IMR-90 (cell line): ENCODE results near the gene DAPK1. TPM values are rescaled to one million over a fixed set of nuclear protein-coding genes. Genes with fewer than 3 reads are reported as not detected.

ENCODE experiments used
- ATAC-seq: fragments of 200-7000 bp; cut with Tn5 transposase; 2 replicates; pipeline ENCODE4 v1.9.1; 2020; ENCODE audit warnings: low read depth, mild to moderate bottlenecking, moderate library complexity
- BruUV-seq: library from RNA; stranded (reverse); fragments of 400-500 nt; replicated peaks from 2 replicates; lab custom pipeline; 2021; lab: Mats Ljungman, UMichigan
- CTCF ChIA-PET: fragments of 300-600 bp; formaldehyde crosslinking; extraction: SDS; loops from one replicate; lab custom pipeline; 2021; ENCODE audit warnings: antibody characterized with exemption; lab: Yijun Ruan, JAX
- POLR2A ChIA-PET: fragments of 300-600 bp; sonication (Branson Sonifier 250); formaldehyde crosslinking; loops from one replicate; lab custom pipeline; 2022; ENCODE audit warnings: antibody characterized with exemption; ENCODE audit not compliant: unreplicated experiment; lab: Charles Lee
- DNase-seq: peaks from one replicate; pipeline ENCODE4 v3.0.0; 2013
- H2AFZ ChIP-seq: replicated peaks from 2 replicates; pipeline ENCODE3; 2013; ENCODE audit warnings: low read length, mild to moderate bottlenecking; ENCODE audit not compliant: poor library complexity
- H2AK5ac ChIP-seq: 2 replicates; pipeline ENCODE4 v1.6.1; 2013; ENCODE audit warnings: low read depth, low read length, inconsistent platforms
- H2AK9ac ChIP-seq: replicated peaks from 2 replicates; pipeline ENCODE3; 2013; ENCODE audit warnings: mild to moderate bottlenecking, low read depth, low read length, moderate library complexity; ENCODE audit not compliant: poor library complexity
- H2BK120ac ChIP-seq: 2 replicates; pipeline ENCODE4 v1.6.1; 2013; ENCODE audit warnings: low read depth, low read length, inconsistent platforms
- H2BK15ac ChIP-seq: 3 replicates; pipeline ENCODE4 v1.6.1; 2013; ENCODE audit warnings: low read depth, low read length, inconsistent platforms
- H2BK20ac ChIP-seq: 2 replicates; pipeline ENCODE4 v1.6.1; 2013; ENCODE audit warnings: low read depth, mild to moderate bottlenecking, inconsistent platforms, low read length, moderate library complexity
- H2BK5ac ChIP-seq: 2 replicates; pipeline ENCODE4 v1.6.1; 2013; ENCODE audit warnings: mild to moderate bottlenecking, low read depth, low read length, inconsistent platforms; ENCODE audit not compliant: poor library complexity, severe bottlenecking
- H3K14ac ChIP-seq: replicated peaks from 2 replicates; pipeline ENCODE4 v1.6.1; 2013; ENCODE audit warnings: low read depth, low read length, inconsistent platforms
- H3K18ac ChIP-seq: 2 replicates; pipeline ENCODE4 v1.6.1; 2013; ENCODE audit warnings: low read depth, low read length, control low read depth
- H3K23ac ChIP-seq: 2 replicates; pipeline ENCODE4 v1.6.1; 2013; ENCODE audit warnings: low read depth, low read length, inconsistent platforms
- H3K27ac ChIP-seq: 2 replicates; pipeline ENCODE4 v1.5.1; 2013; ENCODE audit warnings: mild to moderate bottlenecking, control low read depth, low read length; ENCODE audit not compliant: insufficient read depth
- H3K27me3 ChIP-seq: 2 replicates; pipeline ENCODE4 v1.6.1; 2013; ENCODE audit warnings: low read length; ENCODE audit not compliant: control insufficient read depth, insufficient read depth
- H3K36me3 ChIP-seq: 2 replicates; pipeline ENCODE4 v1.6.1; 2013; ENCODE audit warnings: low read length, mixed read lengths; ENCODE audit not compliant: control insufficient read depth, insufficient read depth
- H3K4ac ChIP-seq: 2 replicates; pipeline ENCODE4 v1.6.1; 2013; ENCODE audit warnings: low read depth, low read length, inconsistent platforms
- H3K4me1 ChIP-seq: 2 replicates; pipeline ENCODE4 v1.6.1; 2013; ENCODE audit warnings: low read length, mixed read lengths; ENCODE audit not compliant: control insufficient read depth, insufficient read depth
- H3K4me2 ChIP-seq: 2 replicates; pipeline ENCODE4 v1.6.1; 2013; ENCODE audit warnings: low read depth, mild to moderate bottlenecking, control low read depth, low read length, moderate library complexity
- H3K4me3 ChIP-seq: 2 replicates; pipeline ENCODE4 v1.5.1; 2013; ENCODE audit warnings: low read depth, mild to moderate bottlenecking, control low read depth, low read length, moderate library complexity; ENCODE audit not compliant: insufficient read depth
- H3K56ac ChIP-seq: 2 replicates; pipeline ENCODE4 v1.6.1; 2013; ENCODE audit warnings: low read length, inconsistent platforms; ENCODE audit not compliant: insufficient read depth; ENCODE audit errors: extremely low read depth
- H3K79me1 ChIP-seq, 2 experiments: 2 replicates each; pipeline ENCODE4 v1.6.1; 2013; ENCODE audit warnings: low read length in 2 of 2, inconsistent platforms in 1 of 2, low read depth in 1 of 2
- H3K9ac ChIP-seq: 2 replicates; pipeline ENCODE4 v1.6.1; 2013; ENCODE audit warnings: low read depth, low read length, control low read depth
- H3K9me1 ChIP-seq: 2 replicates; pipeline ENCODE4 v1.6.1; 2013; ENCODE audit warnings: low read length, inconsistent platforms; ENCODE audit not compliant: insufficient read depth
- H3K9me3 ChIP-seq: 2 replicates; pipeline ENCODE4 v1.6.1; 2013; ENCODE audit warnings: low read length; ENCODE audit not compliant: control insufficient read depth, insufficient read depth
- H4K20me1 ChIP-seq: 2 replicates; pipeline ENCODE4 v1.6.1; 2013; ENCODE audit warnings: low read length, inconsistent platforms; ENCODE audit not compliant: insufficient read depth
- H4K5ac ChIP-seq: 2 replicates; pipeline ENCODE4 v1.6.1; 2013; ENCODE audit warnings: mild to moderate bottlenecking, low read depth, low read length, control low read depth
- H4K8ac ChIP-seq, 2 experiments: 2 replicates each; pipeline ENCODE4 v1.6.1; 2013; ENCODE audit warnings: low read depth in 2 of 2, low read length in 2 of 2, control low read depth in 1 of 2, inconsistent platforms in 1 of 2
- H4K91ac ChIP-seq: 2 replicates; pipeline ENCODE4 v1.6.1; 2013; ENCODE audit warnings: low read depth, low read length, inconsistent platforms; ENCODE audit not compliant: insufficient read depth
- BHLHE40 ChIP-seq: fragments of 150-350 bp; IDR thresholded peaks from 2 replicates; pipeline ENCODE4 v1.6.1; 2016; ENCODE audit warnings: mild to moderate bottlenecking, low read depth, low read length
- CEBPB ChIP-seq: IDR thresholded peaks from 2 replicates; pipeline ENCODE4 v1.6.1; 2012; ENCODE audit warnings: low read depth, low read length, improper control_type of control experiment
- CHD1 ChIP-seq: IDR thresholded peaks from 2 replicates; pipeline ENCODE4 v1.6.1; 2012; ENCODE audit warnings: low read depth, low read length, improper control_type of control experiment
- CTCF ChIP-seq: conservative IDR thresholded peaks from 2 replicates; pipeline ENCODE4 v1.5.1; 2012; ENCODE audit warnings: mild to moderate bottlenecking, low read depth, low read length, improper control_type of control experiment
- ELK1 ChIP-seq: fragments of 150-350 bp; IDR thresholded peaks from 2 replicates; pipeline ENCODE4 v1.6.1; 2016; ENCODE audit warnings: low read depth, mild to moderate bottlenecking, low read length, moderate library complexity, borderline replicate concordance
- FOS ChIP-seq: fragments of 150-350 bp; IDR thresholded peaks from 2 replicates; pipeline ENCODE4 v1.6.1; 2016; ENCODE audit warnings: low read depth, low read length
- MAFK ChIP-seq: IDR thresholded peaks from 2 replicates; pipeline ENCODE4 v1.6.1; 2012; ENCODE audit warnings: low read depth, low read length, improper control_type of control experiment
- MAZ ChIP-seq: IDR thresholded peaks from 2 replicates; pipeline ENCODE4 v1.6.1; 2012; ENCODE audit warnings: low read depth, mild to moderate bottlenecking, low read length, improper control_type of control experiment, moderate library complexity, borderline replicate concordance
- MXI1 ChIP-seq: IDR thresholded peaks from 2 replicates; pipeline ENCODE4 v1.6.1; 2012; ENCODE audit warnings: low read depth, mild to moderate bottlenecking, low read length, moderate library complexity, borderline replicate concordance
- NFE2L2 ChIP-seq: fragments of 150-350 bp; IDR thresholded peaks from 2 replicates; pipeline ENCODE4 v1.6.1; 2016; ENCODE audit warnings: low read depth, mild to moderate bottlenecking, low read length
- POLR2A ChIP-seq: IDR thresholded peaks from 2 replicates; pipeline ENCODE4 v1.6.1; 2012; ENCODE audit warnings: mild to moderate bottlenecking, low read depth, low read length
- RAD21 ChIP-seq: IDR thresholded peaks from 2 replicates; pipeline ENCODE4 v1.6.1; 2012; ENCODE audit warnings: low read length, improper control_type of control experiment
- RCOR1 ChIP-seq: IDR thresholded peaks from 2 replicates; pipeline ENCODE4 v1.6.1; 2012; ENCODE audit warnings: mild to moderate bottlenecking, low read length, improper control_type of control experiment; ENCODE audit not compliant: insufficient replicate concordance
- RFX5 ChIP-seq: IDR thresholded peaks from 2 replicates; pipeline ENCODE4 v1.8.0; 2012; ENCODE audit warnings: low read depth, mild to moderate bottlenecking, low read length, moderate library complexity
- SMC3 ChIP-seq: fragments of 150-350 bp; IDR thresholded peaks from 2 replicates; pipeline ENCODE4 v1.6.1; 2016; ENCODE audit warnings: low read depth, mild to moderate bottlenecking, antibody characterized with exemption, low read length, moderate library complexity
- USF2 ChIP-seq: fragments of 150-350 bp; IDR thresholded peaks from 2 replicates; pipeline ENCODE4 v1.6.1; 2017; ENCODE audit warnings: mild to moderate bottlenecking, antibody characterized with exemption, low read length, low read depth
- WGBS, 2 experiments: methylation state at CpG; one replicate each; pipeline versions ENCODE4 v1.1.5 to v1.1.7; 2013; ENCODE audit warnings: missing lambda C conversion rate in 2 of 2; ENCODE audit not compliant: insufficient read length in 1 of 2; ENCODE audit errors: extremely low coverage in 2 of 2; 5-methylcytosine and 5-hydroxymethylcytosine counted together
- dilution Hi-C: fragments of 300-500 bp; cut with HindIII; formaldehyde crosslinking; loops from one replicate; pipeline ENCODE4 v1.14.3; 2018; ENCODE audit warnings: low sequenced_read_pairs; ENCODE audit not compliant: unreplicated experiment
- in situ Hi-C: fragments of 300-500 bp; cut with MboI; formaldehyde crosslinking; loops from 3 replicates; pipeline ENCODE4 v1.14.3; 2019; ENCODE audit warnings: low sequenced_read_pairs, inconsistent platforms, mixed read lengths
- intact Hi-C: fragments of 100-400 bp; cut with micrococcal nuclease; formaldehyde crosslinking; loops from 2 replicates; pipeline ENCODE4 v1.10.0; 2022
- polyA plus RNA-seq, 3 experiments: library from polyadenylated mRNA; depleted of rRNA; stranded (reverse); fragments of >200 nt; gene quantifications; 2 replicates each; pipeline ENCODE4 v1.2.3, GENCODE V29; 2012; ENCODE audit warnings: low replicate concordance in 1 of 3
- total RNA-seq: library from RNA; depleted of rRNA; stranded (reverse); fragments of >200 nt; gene quantifications from 2 replicates; pipeline ENCODE4 v1.2.3, GENCODE V29; 2012

The DAPK1 gene
- total and polyA plus RNA-seq, 2 of the 4 experiments (the other 2 are of a cell fraction) = under 0.01 to 0.03 TPM

GRCh38 chr9:87562530-87563170 is 65.0 kb downstream of the DAPK1 start:
- no peak overlapping the region for H2BK15ac ChIP-seq
- no peak for ATAC-seq
- H3K36me3 ChIP-seq = no peaks in the 10 kb centered on the region
- in situ Hi-C loops = no loop called here
- H4K5ac ChIP-seq = no peak overlapping the region
- no peaks in the 10 kb centered on the region for H3K4me1 ChIP-seq
- WGBS, 2 experiments = 67% methylated on average over 1 of the region's 2 CpGs; no CpG with 5 or more reads in 1 of the 2 experiments
- no peak overlapping the region for H2AK9ac ChIP-seq
- no peaks in the 10 kb centered on the region for H3K9me3 ChIP-seq
- H3K9me1 ChIP-seq = no peaks in the 10 kb centered on the region
- no peak overlapping the region for H3K27ac ChIP-seq
- no peak overlapping the region for H3K4ac ChIP-seq
- no peaks in the 10 kb centered on the region for H3K79me1 ChIP-seq
- H4K8ac ChIP-seq = no peak overlapping the region
- H3K23ac ChIP-seq = no peak overlapping the region
- no peak overlapping the region for H3K18ac ChIP-seq
- H2AFZ ChIP-seq = no peak overlapping the region
- ChIA-PET POLR2A (no interaction called here), CTCF (no interaction called here)
- H3K56ac ChIP-seq = no peak overlapping the region
- no peak overlapping the region for H3K14ac ChIP-seq
- no peak overlapping the region for H2AK5ac ChIP-seq
- H3K27me3 ChIP-seq = peaks cover 3% of the 10 kb centered on the region; the same call in 1 of the 2 replicates
- H3K4me3 ChIP-seq = no peak overlapping the region
- no peak overlapping the region for H3K9ac ChIP-seq
- no peak overlapping the region for H3K4me2 ChIP-seq
- no peak overlapping the region for H2BK120ac ChIP-seq
- dilution Hi-C loops = no loop called here
- DNase-seq = no peak
- no peak for TF ChIP-seq NFE2L2
- no peak for TF ChIP-seq POLR2A
- no peak for TF ChIP-seq BHLHE40
- no peak for TF ChIP-seq RFX5
- TF ChIP-seq FOS = no peak
- no peak for TF ChIP-seq CHD1
- TF ChIP-seq MXI1 = no peak
- no peak for TF ChIP-seq CTCF
- no peak for TF ChIP-seq RAD21
- no peak for TF ChIP-seq MAZ
- no peak for TF ChIP-seq ELK1
- no peak for TF ChIP-seq USF2
- no peak for TF ChIP-seq CEBPB
- TF ChIP-seq RCOR1 = no peak
- TF ChIP-seq SMC3 = no peak
- no peak for TF ChIP-seq MAFK
- H2BK20ac ChIP-seq = no peak overlapping the region
- no peaks in the 10 kb centered on the region for H4K20me1 ChIP-seq
- no TSS peak for BruUV-seq
- H4K91ac ChIP-seq = no peak overlapping the region
- intact Hi-C loops = no loop called here
- no peak overlapping the region for H2BK5ac ChIP-seq
